Stimulated activated naive CD8-positive, alpha-beta T cell treated with anti-CD3 and anti-CD28 coated beads, Interleukin-15, Interleukin-2, amounts not matched to agents 100 U/mL and 50 U/mL, for 24 hours (primary cell): Measurements from ENCODE around the gene KPTN.

Experiments used
- ATAC-seq: fragments of 150-1000 bp; cut with Tn5 transposase; one replicate; pipeline ENCODE4 v1.10.0; 2021
- DNase-seq: peaks from one replicate; pipeline ENCODE4 v3.0.0; 2021

The KPTN gene

DNA sequence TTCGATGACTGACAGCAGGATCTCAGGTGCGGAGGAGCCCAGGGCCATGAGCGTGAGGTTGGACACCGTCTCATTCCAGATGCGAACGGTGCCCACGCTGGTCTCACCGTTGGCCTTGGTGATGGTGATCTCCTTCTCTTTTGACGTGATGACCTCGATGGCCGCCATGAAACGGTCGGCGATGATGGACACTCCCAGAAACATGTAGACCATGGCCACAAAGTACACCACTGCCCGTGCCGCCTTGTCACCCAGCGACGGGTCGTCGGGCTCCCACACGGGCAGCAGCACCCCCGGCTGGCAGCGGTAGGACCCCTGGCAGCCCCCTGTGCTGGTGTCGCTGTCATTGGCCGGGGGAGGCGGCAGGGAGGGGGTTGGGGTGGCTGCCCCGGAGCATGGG lies 18.1 kb downstream of the KPTN start:
- no peak for ATAC-seq

DNA sequence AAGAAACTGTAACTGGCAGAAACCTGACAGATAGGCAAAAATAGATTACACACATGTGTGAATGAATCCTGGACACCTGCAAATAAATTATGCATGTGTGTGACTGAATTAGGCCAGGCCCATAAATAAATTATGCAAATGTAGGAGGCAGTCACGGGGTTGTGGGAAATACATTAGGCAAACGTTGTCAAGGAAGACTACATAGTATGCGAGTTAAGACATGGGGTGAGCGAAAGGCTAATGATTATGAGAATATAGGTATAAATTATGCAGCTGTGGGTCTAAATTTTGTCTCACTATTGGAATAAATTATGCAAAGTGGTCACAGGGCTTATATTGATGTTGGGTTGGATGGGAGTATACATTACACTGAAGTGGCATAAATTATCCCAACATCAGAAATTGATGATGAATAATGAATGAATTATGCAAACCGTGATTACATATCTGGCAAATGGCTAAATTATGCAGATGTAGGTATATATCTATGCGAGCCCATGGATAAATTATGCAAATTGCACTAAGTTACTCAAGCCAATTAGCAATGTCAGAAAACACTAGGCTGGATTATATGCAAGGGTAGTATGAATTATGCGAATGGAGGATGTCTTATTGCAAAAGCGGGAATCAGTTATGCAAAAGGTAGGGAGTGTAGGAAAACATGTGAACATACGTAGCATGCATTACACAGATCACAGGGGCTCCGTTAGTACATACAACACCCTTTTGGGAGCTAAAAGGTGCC lies 19.2 kb downstream of the KPTN start:
- DNase-seq = no peak
- ATAC-seq = no peak

More for the DNA sequence above, 18.1 kb downstream of the KPTN start:
- no peak for DNase-seq

DNA sequence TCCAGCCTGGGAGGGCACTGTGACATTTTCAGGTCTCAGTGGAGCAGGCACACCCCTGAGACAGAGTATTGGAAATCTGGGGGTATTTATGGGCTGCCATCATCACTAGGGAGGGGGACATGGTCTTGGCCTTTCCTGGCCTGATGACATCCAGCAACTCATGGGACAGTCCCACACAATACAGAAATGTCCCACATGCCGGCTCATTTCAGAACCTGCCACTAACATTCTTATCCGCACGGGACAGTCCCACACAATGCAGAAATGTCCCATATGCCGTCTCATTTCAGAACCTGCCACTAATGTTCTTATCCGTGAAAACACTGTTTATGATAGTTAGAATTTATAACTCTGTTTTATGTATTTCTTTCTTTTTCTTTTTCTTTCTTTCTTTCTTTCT lies 22.1 kb downstream of the KPTN start:
- ATAC-seq (no peak), DNase-seq (no peak)

DNA sequence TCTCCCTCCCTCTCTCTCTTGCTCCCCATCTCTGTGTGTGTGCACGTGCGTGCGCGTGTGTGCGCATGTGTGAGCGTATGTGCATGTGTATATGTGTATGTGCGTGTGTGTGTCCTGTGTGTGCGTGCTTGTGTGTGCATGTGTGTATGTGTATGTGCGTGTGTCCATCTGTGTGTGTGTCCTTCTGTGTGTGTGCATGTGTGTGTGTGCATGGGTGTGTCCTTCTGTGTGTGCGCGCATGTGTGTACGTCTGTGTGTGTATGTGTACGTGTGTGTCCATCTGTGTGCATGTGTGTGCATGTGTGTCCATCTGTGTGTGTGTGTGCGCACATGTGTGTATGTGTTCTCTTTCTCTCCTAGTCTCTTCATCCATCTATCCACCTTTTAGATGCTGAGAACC lies 24.5 kb downstream of the KPTN start:
- DNase-seq (no peak), ATAC-seq (no peak)

DNA sequence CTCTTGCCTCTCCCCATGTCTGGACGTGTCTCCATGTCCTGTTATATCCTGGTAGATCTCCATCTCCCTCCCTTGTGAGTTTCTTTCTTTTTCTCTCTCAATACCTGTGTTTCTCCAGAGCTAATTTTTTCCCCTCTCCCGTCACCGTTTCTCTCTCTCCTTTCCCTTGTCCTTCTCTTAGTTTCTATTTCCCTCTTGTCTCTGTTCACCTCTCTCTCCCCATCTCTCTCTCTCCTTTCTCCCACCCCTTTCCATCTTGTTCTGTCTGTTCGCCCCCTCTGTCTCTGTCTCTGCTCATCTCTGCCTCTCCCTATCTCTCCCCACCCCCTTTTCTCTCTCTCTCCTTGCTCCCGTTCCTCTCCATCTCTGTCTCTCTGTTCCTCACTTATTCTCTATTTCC lies 25.3 kb downstream of the KPTN start:
- no peak for ATAC-seq
- DNase-seq = no peak

DNA sequence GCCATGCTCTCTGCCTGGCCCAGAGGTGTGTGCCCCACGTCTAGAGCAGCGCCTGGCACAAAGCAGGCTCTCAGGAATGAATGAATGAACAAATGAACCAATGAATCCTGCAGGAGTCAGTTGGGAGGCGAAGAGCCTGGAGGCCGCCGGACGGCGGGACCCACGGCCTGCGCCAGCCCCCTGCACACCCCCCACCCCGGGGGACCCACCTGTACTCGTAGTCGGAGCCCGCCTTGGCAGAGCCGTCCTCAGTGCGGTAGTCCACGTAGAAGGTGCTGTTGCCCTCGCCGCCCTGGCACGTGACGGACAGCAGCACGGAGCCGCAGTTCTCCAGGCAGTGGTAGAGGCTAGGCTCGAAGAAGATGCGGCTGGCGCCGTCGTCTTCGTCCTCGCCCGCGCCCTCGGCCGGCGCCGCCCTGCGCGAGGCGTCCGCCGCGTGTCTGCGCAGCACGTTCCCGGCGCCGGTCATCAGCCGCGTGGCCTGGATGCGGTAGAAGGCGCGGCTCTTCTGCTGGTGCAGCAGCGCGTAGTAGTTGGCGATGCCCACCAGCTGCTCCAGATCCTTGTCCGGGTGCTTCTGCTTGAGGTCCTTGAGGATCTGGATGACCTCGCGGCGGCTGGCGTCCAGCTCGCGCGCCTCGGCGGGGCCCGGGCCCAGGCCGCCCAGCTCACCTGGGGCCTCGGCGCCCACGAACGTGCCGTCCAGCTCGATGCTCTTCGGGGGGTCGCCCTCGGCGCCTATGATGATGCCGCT lies 27.1 kb downstream of the KPTN start:
- DNase-seq = no peak
- peak; percentile 26 for ATAC-seq

DNA sequence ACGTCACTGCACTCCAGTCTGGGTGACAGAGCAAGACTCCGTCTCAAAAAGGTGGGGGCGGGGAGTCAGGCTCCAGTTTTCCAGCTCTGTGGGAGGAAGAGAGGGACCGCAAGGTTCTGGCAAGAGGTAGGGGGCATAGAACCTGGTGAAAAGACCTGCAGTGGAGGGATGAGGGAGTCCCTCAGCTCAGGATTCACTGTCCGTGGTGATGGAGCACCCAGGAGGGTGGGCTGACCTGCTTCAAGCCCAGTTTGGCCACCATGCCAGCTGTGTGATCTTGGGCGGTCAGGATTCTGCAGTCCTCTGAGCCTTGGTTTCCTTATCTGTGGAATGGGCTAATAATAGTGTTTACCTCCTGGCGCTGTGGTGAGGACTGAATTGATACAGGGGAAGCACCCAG lies 33.5 kb downstream of the KPTN start:
- DNase-seq (no peak), ATAC-seq (no peak)

DNA sequence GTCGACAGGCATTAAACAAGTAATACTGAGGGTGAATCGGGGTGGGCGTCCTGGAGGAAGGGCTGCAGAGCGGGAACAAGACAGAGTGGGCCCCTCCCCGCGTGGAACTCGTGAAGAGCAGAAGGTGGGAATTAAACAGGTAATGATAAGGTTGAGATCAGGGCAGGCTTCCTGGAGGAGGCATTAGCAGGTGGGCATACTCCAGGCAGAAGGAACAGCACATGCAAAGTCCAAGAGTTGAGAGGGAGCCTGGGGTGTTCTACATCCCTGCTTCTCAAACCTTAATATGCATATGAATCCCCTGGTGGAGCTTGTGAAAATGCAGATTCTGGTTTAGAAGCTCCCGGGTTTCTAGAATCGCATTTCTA lies 35.7 kb downstream of the KPTN start:
- ATAC-seq = no peak
- no peak for DNase-seq

DNA sequence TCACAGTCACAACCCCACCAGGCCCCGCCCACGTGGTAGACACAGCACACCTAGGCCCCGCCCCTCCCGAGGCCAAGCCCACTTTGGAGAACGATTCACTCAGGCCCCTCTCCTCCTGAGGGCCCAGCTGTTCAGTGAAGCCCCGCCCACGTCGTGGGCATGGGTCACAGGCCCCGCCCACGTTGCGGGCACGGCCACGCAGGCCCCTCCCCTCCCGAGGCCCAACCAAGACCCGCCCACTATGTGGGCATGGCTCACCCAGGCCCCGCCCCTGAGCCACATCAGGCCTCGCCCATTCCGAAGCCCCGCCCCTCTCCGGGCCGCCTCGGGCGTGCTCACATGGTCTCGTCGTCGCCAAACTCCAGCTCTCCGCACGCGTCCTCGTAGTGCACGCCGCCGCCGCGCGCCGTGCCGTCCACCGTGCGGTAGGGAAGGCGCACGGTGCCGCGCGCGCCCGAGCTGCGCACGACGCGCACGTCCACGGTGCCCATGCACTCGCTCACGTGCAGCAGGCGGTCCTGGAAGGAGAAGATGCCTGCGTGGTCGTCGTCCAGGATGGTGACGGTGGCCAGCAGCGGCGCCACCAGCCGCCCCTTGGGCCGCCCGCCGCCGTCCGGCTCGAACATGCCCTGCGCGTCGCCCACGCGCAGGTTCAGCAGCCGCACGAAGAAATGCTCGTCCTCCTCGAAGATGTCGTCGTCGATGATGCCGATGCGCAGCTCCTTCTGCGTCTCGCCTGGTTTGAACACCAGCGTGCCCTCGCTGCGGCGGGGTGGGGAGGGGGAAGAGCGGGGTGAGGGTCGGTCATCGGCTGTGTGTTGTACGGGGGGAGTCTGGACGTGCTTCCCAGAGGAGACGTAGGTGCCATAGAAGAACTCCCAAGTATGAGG lies 36.3 kb downstream of the KPTN start:
- DNase-seq (peak; percentile 75), ATAC-seq (peak; percentile 74)

DNA sequence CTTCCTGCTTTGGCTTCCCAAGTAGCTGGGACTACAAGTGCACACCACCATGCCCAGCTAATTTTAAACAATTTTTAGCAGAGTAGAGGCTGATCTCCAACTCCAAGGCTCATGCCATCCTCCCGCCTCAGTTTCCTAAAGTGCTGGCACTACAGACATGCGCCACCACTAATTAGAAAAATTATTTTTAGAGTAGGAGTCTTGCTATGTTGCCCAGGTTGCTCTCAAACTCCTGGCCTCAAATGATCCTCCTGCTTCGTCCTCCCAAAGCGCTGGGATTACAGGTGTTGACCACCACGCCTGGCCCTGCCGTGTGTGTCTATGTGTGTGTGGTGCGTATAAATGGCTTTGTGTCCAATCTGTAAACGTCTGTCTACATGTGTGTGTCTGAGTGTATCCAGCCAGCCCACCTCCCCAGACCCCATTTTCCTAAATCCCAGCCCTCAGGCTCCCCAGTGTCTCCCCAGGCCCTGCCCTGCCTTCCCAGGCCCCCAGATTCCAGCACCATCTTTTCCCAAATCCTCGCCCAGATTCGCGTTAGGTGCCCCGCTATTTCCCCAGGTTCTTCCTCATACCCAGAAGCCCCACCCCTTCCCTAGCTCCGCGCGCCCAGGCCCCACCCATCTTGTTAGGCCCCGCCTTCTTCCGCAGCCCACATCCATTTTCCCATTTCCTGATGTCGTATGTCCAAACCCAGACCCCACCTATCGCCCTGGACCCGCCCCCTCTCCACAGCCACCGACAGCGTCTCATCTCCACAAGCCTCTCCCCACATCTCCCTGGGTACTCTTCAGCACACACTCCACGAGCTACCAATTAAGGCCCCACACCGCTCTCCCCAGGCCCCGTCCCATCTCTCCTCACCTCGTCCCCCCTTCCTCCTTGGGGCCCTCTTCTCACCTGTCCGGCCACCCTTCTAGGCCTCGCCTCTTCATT lies 37.2 kb downstream of the KPTN start:
- DNase-seq (peak; percentile 58), ATAC-seq (peak; percentile 50)

DNA sequence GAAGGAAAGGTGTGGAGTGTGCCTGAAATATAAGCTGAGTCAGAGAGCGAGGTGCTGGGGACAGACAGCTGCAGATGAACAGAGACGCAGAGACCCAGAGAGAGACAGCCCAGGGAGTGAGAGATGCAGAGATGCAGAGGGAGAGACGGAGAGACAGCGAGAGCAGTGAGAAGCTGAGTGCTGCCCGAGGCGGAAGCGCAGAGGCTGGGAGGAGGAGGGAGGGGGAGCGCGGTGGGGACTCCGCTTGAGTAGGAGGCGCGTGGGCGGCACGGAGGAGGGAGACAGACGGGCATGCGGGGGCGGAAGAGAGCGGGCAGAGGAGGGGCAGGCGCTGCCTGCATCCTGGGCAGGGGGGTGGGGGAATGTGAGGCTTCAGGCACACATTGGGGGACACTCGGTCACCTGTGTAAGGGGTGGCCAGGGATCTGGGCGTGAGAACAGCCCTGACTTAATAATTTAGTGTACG lies 38.0 kb downstream of the KPTN start:
- ATAC-seq (no peak), DNase-seq (peak; percentile 47)

DNA sequence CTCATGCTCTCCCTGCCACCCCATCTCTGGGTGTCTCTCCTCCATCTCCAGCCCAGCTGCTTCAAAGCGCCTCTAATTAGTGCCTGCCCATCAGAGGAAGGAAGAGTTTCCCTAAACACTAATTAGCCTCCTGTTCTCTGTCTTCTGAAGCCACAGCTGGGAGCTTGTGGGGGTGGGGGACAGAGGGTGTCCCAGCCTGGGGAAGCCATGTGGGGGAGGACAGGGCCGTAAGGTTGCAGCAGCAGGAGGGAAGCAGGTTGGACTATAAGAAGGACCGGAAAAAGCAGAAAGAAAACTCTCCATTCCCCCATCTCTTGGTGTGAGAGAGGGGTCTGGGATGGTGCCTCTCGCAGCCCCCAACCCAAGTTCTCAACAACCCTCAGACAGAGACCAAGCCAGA lies 38.5 kb downstream of the KPTN start:
- DNase-seq (no peak), ATAC-seq (no peak)

DNA sequence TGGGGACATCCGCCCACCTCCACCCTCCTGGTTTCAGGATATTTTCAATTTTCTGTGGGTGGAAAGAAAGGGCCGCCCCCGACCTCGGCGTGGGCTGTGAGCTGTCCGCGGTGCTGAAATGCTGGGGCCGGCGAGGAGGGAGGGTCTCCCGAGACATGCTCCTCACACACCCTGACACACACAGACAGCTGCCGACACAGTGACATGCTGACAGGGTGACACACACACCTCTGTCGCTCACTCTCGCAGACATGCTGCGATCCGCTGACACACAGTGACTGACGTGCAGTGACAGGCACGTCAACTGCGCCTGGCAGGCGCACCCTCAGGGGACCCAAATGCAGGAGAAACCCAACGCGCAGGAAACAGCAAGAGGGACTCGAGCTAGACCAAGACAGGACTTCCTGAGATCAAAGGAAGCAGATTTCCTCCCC lies 39.6 kb downstream of the KPTN start:
- DNase-seq (no peak), ATAC-seq (no peak)

DNA sequence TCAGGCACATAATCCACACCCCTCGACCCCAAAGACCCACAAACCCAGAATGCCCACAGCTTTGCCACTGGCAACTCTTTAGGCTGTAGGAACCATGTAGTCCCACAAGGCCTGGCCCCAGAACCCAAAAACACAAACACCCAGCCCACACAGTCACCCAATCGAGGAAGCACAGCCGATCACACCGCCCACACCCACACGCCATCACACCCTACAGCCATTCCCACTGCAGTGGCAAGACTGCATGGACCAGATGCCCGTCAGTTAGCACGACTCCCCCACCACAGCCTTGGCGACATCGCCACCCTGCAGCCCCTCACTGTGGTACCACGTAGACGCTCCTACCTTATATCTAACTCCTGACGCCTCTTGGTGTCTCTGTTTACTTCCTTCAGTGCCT lies 40.7 kb downstream of the KPTN start:
- DNase-seq (no peak), ATAC-seq (no peak)

DNA sequence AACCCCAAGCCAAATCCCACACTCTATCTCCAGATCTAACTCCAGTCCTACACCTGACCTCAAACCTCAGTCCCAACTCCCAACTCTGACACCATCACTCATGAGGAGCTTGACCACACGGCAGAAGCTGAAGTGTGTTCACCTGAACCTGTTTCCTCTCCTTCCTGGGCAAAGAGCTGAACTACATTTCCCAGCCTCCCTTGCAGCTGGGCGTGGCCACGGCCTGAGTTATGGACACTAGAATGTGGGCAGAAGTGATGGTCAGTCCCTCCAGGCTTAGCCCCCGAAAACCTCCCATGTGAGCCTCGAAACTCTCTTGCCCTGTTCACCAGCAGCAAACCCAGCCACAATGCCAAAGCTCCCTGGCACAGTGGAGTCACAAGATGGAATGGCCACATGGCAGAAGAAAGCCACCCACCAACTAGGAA lies 45.2 kb downstream of the KPTN start:
- DNase-seq = no peak
- ATAC-seq = no peak

DNA sequence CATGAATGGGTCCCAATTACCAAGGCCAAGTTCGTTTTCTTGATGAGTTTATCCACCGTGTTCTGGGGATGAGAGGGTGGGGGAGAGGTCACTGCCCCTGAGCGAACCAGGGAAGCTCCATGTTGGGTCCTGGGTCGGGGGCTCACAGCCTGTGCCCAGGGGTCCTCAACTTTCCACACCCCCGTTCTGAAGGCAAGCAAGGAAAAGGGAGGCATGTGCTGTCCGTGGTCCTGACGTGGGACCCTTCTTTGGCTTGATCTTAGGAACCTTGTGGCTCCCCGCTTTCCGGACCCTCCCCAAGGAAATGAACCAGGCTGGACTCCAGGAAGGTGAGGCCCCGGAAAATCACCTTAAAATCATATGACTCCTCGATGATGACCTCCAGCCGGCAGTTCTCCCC lies 46.5 kb downstream of the KPTN start:
- ATAC-seq (no peak), DNase-seq (no peak)

DNA sequence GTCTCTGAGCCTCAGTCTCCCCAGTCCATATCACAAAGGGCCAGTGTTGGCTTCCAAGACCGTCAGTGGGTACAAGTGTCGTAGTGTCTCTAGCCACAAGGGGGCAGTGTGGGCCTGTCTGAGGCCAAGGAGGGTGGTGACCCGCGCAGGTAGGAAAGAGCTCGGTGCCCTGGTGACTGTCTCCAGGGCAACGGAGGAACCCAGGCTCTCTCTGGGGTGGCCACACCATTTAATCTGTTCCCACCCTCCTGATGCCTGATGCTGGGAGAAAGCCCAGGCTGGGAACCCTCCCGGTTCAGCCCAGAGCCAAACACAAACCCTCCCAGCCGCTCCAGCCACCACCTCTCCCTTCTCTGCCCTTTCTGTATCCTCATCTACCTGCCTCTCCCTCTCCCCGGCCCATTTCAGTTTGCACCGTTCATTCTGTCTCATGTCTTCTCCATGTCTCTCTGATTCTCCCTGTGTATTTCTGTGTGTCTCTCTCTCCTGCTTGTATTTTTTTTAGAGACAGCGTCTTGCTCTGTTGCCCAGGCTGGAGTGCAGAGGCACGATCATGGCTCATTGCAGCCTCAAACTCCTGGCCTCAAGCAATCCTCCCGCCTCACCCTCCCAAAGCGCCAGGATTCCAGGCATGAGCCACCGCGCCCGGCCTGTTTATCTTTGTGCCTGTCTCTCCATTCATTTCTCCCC lies 47.2 kb downstream of the KPTN start:
- ATAC-seq = peak; percentile 92
- peak; percentile 86 for DNase-seq

DNA sequence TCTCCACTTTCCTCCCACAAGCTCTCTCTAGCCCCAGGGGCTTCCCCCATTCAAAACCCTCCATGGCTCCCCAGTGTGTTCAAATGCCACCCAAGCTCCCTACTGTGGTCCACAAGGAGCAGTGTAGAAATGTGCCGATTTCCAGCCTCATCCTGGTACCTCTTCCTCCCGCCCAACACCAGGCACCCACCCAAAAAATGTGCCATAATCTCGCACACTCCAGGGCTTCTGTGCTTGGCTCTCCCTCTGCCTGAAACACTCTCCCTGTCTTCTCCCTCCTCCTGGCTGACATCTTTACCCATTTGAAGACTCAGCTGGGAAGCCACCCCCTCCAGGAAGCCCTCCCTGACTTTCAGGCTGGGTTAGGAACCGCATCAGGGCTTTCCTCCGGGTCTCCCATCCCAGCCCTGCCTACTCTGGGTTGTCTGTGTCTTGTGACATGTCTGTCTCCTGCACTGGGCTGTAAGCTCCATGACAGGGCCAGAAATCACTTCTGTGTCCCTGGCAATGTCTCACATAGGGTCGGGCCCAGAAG lies 48.1 kb downstream of the KPTN start:
- ATAC-seq (no peak), DNase-seq (no peak)

DNA sequence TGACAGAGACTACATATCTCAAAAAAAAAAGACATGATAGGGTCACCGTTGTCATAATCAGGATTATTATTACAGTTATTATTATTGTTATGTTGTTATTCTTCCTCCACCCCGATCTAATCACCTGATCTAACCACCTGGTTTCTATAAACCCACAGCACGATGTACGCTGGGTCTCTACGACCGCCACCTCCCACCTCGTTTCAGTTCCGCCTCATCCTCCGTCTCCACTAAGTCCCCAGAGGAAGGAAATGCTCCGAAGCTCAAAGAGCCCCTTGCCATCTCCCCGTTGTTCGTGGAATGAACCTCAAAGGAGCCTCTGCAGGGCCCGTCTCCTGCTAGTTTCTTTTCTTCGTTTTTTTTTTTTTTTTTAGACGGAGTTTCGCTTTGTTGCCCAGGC lies 48.8 kb downstream of the KPTN start:
- no peak for ATAC-seq
- no peak for DNase-seq

DNA sequence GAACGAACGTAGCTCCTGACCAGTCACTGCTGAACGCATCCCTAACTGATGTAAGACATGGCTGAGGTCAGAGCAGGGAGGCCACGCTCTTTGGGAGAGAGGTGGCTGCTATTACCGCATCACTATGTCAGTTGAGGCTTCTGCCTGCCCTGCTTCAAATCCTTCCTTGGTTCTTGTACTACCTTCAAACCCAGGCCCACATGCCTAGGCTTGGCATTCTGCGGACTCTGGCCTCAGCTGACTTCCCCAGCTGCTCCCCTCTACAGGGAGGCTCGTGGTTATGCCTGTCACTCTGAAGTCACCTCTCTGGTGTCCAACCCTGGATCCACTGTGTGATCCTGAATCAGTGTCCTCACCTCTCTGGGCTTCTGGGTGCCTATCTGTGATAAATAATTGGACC lies 49.9 kb downstream of the KPTN start:
- ATAC-seq (no peak), DNase-seq (no peak)

DNA sequence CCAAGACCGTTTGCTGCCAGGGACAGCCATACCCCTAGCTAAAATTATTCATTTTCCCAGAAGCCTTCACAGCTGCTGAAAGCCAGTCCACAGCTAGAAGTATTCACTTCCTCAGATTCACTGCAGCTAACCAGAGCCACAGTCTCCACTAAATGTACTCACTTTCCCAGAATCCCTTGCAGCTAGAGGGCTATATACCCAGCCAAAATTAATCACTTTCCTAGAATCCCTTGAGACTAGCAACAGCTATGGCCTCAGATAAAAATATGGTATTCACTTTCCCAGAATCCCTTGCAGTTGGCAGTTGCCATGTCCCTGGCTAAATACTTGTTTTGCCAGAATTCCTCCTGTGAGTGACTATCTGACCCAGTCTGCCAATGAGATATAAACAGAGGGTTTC lies 50.9 kb downstream of the KPTN start:
- no peak for DNase-seq
- no peak for ATAC-seq
